ENCODE measurements around the gene SEC14L5.
"Not testable (repeated sequence)": the region's sequence is repeated elsewhere in the genome, so short reads cannot be mapped to it uniquely, and the experiment has no call there.

The SEC14L5 gene

DNA sequence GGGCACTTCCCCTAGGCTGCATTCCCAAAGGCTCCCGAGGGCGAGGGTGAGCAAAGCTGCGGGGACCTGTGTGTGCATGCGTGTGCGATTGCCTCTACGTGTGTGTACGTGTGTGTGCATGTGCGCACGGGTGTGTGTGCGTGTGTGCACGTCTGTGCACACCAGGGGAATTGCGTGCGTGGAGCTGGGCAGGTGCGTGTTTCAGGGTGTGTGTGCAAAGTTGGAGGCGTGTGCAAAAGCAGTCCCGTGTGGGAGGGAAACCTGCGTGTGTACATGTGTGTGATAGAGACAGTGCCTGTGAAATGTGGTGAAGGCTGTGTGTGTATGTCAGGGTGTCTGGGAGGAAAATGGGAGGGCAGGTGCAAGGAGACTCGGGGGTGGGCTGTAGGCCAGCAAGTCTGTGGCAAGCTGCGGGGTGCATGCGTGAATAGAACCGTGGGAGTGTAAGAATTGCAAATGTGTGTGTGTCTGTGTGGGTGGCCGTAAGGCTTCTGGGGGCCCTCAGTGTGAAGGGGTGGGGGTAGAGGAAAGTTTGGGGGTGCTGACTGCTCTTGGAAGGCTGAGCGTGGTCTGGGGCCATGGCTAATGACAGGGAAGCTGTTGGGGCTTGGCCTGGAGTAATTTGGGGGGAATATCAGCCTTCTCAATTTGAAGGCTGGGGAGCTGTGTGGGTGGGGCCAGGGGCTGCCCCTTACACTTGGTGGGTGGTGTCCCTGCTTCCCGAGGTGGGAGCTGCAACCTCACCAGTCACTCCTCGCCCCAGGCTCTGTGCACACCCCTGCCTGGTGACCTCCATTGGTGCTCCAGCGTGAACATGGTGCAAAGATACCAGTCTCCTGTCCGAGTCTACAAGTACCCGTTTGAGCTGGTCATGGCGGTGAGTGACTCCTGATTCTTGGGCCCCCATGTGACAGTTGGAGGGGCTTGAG is 644 bp downstream of the SEC14L5 start:
- no peak for DNase-seq

DNA sequence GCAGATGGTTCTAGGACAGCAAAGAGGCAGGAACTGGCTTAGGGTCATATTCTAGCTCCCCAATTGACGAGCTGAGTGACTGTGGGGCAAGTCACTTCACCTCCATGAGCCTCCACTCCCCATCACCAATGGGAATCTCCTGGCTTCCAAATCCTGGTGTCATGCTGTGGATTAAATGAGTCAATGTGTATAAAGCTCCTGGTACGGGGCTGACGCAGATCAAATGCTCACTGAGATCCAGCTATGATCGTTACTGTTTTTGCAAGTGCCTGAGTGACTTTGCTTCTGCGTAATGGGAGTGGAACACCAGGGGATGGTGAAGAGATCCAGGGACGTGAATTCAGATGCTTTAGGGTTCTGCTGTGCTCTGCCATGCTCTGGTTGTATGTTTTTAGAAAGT is 2.4 kb downstream of the SEC14L5 start:
- no peak for DNase-seq

DNA sequence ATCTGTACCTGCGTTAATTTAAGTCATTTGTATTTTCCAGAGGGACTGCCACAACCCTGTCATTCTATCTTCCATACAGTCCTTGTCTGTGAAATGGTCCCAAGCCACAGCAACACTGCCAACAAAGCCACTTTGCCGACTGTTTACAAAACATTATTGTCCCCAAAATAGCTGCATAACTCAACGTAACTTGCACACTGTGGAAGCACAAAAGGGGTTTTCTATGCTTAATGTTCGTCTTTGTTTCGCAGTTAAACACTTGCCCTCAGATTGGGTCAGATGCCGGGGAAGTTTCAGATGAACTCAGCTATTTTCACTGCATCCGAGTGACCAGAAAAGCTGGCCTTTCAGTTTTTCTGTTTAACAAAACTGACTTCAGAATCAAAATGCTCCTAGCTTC is 4.6 kb downstream of the SEC14L5 start:
- DNase-seq = no peak

DNA sequence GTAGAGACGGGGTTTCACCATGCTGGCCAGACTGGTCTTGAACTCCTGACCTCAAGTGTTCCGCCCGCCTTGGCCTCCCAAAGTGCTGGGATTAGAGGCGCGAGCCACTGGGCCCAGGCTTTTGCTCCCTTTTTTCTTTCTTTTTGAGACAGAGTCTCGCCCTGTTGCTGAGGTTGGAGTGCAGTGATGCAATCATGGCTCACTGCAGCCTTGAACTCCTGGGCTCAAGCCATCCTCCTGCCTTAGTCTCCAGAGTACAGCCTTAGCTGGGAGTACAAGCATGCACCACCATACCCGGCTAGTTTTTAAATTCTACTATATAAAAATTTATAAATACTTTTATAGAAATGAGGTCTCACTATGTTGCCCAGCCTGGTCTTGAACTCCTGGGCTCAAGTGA is 5.4 kb downstream of the SEC14L5 start:
- not testable (repeated sequence) for DNase-seq

DNA sequence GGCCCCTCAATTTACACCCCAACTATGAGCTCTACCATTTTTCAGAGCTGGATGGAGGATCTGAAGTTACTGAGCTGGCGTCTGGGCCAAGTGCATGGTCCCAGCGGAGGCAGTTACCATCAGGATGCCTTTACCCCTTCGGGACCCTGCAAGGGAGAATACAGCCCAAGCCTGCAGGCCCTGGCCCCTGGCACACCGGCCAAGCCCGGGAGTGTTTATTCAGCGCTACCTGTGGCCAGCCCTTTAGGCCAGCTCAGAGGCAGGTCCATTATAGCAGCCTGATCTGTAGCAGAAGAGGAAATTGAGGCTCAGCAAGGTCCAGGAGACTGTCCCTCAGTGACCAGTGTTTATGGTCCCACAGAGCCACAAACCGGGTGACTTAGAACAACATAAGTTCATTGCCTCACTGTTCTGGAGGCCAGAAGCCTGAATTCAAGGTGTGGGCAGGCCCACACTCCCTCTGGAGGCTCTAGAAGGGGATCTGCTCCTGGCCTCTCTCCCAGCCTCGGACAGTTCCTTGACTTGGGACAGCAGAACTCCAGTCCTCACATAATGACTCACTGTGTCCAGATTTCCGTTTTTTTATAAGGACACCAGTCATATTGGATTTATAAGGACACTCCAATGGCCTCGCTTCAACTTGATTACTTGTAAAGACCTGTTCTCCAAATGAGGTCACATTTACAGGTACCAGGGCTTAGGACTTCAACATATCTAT is 8.8 kb downstream of the SEC14L5 start:
- DNase-seq = no peak

DNA sequence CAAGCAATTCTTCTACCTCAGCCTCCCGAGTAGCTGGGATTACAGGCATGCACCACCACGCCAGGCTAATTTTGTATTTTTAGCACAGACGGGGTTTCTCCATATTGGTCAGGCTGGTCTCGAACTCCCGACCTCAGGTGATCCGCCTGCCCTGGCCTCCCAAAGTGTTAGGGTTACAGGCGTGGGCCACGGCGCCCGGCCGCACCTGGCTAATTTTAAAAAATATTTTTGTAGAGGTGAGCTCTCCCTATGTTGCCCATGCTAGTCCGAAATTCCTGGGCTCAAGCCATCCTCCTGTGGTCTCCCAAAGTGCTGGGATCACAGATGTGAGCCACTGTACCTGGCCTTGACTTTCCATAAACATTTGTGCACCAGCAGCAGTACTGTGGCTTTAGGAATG is 10.1 kb downstream of the SEC14L5 start:
- not testable (repeated sequence) for DNase-seq

DNA sequence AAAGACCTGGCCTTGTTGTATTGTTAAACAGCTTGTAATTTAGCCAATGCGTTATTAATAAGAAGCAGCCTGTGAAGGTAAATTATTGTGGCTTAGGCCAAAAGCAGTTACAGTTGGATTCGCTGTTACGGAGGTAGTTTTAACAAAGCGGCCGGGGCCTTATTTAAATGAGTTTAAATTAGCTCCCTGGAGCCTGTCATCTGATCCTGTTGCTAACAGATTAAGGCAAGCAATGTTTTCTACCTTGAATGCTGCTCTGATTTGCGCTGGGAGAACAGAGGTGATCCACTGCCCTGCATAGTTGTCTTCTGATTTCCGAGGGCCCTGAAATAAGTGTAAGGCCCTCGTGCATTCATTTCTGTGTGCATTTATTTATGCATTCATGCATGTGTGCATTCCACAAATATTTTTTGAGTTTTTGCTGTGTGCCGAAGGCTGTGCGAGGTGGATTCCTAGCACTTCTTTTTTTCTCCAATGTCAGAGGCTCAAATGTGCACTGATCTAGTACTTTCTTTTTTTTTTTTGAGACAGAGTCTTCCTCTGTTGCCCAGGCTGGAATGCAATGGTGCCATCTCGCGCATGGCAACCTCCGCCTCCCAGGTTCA is 10.9 kb downstream of the SEC14L5 start:
- no peak for DNase-seq

DNA sequence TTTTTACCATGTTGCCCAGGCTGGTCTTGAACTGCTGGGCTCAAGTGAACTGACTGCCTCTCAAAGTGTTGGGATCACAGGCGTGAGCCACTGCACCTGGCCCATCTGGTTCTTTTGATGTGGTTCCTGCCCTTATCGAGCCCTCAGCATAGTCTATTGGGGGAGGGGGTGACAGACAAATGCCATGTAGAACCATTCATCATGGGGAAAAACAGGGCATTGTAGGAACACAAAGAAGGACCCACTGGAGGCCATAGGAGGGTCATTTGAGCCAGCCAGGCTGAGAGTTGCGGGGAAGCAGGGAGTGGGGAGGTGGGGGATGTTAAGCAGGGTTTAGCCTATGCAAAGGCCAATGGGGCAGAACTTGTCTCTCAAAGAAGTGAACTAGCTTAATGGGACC is 11.9 kb downstream of the SEC14L5 start:
- no peak for DNase-seq

DNA sequence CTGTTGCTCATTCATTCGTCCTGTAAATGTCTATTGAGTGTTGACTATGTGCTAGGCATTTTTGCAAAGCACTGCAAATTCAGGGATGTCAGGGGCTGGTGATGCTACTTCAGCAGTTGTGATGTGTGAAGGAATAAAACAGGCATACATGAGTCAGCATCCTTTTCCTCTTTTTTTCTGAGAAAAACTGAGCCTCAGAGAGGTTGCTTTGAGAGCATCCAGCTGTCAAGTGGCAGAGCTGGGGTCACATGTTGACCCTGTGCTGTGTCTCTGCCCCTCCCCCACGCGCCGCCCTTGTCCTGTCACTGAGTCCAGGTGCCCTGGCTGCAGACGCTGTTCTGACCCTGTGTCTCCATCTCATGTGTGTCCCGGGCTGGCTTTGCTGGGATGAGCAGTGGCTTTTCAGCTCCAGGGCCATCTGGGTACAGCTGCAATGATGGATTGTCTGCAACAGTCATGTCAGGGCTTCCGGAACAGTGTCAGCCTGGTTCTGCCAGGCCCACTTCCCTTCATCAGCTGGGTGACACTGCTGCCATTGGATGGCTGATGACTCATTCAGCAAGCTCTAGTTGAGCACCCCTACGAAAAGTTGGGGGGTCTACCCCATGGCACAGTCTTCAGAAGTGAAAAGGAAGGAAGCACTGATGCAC is 14.9 kb downstream of the SEC14L5 start:
- no peak for DNase-seq

DNA sequence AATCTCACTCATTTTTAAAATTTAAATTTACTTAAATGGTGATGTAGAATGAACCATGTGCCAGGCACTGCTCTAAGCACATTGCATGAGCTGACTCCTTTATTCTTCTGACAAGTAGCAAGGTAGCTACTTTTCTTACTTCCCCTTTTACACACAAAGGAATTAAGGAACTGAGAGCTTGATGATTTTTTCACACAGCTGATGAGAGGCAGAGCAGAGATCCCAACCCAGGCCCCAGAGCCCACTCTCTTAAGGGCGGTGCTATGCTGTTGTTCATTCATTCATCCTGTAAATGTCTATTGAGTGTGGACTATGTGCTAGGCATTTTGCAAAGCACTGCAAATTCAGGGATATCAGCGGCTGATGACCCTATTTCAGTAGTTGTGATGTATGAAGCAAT is 17.9 kb downstream of the SEC14L5 start:
- no peak for DNase-seq

DNA sequence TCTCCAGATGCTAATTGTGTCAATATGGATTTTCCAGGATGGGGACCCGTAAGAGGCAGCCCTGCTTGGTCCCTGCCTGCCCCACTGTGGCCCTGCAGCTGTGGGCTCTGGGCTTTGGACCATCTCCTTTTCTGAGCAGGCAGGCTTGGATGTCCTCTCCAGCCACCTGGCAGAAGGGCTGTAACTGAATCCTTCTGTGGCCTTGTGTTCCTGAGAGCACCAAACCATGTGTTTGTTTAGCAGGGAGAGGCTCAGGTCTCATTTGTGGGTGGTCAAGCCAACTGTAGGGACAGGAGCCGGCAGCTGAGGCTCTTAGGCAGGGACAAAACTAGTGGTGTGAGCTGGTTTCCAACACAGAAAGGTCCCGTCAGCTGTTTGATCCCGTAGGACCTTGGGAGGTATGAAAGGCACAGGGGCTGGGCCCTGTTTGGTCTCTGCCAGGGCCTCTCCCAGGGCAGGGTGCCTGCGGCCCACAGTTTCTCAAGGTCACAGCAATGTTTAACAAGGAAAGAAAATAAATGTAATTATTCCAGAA is 18.5 kb downstream of the SEC14L5 start:
- no peak for DNase-seq

DNA sequence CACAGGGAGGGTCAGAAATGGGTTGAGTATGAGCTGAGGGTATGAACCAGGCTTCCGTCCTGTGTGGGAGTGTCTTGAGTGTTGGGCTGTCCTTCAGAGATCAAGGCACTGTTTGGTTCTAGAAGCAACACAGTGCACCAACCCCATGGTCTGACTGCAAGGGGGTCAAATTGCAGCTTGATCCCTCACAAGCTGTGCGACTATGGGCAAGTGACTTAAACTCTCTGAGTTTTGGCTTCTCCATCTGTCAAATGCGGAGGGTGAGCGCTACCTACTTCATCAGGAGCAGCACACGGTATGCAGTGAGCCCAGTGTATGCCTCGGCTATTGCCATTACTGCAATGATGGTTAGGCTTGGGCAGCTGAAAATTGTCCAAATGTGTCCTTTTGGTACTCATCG is 21.0 kb downstream of the SEC14L5 start:
- DNase-seq = no peak

DNA sequence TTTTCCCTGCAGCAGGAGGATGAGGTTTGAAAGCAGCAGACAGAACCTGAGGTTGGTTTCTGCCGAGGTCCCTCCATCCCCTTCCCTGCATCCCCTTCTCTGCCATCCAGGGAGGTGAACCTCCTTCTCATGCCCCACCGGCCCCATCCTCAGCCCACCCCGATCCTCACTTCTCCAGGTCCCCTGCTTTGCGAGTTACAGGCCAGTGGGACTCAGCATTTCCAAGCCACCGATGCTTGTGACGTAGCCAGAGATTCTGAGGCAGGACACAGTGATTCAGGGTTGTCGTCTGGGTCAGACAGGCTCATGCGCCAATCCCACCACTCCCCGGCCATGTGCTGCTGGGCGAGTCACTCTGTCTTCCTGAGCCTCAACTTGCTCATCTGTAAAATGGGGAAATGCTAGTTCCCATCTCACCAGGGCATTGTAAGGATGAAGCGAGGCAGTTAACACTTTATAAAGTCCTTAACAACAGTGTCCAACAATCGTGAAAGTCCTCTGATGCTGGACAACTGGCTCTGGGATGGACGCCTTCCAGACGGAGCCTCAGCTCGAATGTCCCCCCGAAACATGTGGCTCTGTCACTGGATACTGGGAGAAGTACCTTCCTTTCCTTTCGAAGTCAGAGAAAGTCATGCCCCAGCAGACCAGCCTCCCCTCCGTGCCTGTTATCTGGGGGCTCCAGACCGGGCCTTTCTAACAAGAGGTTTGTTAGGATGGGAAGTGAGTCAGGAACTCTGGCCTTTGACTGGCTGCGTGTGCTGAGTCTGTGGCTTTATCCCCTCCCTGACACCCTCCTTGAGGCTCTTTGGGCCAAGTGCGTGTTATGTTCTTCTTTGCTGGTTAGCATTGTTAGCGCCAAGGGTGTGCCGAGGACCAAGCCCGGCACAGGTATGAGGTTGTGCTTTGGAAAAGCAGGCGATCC is 21.9 kb downstream of the SEC14L5 start:
- no peak for DNase-seq

DNA sequence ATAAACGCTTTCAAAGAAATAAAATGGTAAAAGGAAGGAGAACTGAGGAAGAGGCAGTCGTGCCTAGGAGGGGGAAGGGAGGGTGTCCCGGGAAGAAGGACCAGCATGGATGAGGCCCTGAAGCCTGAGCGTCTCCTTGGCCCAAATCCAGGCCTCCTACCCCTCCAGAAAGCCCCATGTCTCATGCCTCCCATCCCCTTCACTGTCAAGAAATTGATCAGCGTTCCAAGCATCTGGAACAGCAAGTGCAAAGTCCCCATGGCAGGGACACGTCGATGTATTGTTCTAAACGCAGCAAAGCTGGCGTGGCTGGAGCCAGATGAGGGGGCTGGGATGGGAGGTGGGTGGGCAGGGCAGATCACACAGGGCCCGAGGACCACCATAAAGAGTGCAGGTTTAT is 22.6 kb downstream of the SEC14L5 start:
- DNase-seq = no peak

DNA sequence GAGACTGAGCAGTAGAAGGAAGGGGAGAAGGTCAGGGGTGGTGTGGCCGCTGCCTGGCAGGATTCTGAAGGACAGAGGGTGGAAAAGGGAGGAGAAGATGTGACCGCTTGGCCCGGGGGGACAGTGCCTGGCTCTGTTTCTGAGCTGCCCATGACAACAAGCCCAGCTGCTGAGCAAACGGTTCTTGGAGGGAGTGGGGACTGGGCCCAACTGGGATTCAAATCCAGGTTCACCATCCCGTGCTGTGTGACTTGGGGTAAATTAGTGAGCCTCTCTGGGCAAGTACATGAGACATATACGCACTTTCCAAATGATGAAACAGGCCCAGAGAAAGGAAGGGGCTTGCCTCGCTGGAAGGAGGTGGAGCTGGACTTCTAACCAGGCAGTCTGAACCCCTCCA is 23.3 kb downstream of the SEC14L5 start:
- no peak for DNase-seq

DNA sequence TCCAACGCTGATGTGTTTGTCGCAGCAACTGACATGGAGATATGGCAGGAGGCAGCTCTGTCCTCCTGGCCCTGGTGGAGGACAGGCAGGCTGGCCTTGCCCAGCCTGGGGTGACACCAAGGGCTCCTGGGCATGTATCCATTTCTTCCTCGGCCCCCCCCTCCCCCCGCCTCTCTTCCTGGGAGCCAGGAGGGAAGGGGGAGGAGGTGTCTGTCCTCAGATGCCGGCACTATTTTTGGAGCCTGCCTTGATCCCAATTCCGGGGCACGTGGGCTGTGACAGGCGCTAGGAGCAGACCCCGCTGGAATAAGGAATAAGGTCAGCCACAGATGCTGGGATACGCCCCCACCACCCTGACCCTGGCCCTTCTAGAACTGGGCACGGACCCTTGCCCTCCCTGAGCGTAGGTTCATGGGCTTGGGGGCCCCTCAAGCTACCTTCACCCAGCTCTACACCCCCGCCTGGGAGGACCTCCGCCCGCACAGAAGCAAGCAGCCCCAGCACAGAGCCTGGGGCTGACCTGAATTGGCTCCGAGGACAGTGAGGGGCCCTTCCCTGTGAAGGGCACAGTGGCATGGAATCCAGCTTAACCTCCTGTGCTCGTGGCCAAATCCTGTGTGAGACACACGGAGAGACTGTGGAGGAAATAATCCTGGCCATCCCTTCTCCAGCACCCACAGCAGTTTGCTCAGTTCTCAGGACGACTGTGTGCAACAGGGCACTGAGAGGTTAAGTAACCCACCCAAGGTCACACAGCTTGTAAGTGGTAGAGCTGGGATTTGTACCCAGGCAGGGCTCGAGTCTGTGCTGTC is 24.1 kb downstream of the SEC14L5 start:
- DNase-seq = no peak

DNA sequence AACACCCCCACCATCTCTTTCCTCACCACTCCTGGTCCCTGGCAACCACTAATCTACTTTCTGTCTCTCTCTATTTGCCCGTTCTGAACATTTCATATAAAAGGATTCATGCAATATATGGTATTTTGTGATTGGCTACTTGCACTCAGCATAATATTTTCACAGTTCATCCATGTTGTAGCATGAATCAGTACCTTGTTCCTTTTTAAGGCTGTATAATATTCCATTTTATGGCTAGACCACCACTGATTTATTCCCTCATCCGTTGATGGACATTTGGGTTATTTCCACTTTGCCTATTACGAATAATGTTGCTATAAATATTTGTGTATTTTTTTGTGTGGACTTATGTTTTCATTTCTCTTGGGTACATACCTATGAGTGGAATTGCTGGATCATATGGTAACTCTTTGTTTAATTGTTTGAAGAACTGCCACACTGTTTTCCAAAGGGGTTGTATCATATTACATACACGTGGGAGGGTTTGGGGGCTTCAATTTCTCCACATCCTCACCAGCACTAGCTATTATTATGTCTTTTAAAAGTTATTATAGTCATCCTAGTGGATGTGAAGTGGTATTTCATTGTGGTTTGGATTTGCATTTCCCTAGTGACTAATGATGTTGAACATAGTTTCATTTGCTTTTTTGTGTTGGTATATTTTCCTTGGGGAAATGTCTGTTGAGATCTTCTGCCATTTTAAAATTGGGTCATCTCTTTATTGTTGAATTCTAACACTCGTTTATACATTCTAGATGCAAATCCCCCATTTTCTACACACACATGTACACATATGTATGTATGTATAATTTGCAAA is 26.3 kb downstream of the SEC14L5 start:
- DNase-seq = no peak

DNA sequence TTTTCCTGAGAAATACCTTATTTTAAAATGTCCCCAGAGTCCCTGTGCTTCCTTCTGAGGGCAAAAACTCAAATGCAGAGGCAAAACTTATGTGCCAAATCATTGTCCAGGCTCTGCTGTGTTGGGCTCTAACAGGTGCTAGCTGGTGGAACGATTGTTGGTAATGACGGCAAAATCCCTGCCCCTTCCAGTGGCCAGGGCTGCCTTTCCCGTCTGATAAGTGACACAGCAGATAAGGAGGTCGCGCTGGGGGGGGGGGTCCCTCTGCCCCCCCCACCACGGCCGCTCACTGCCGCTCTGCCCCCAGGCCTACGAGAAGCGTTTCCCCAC is 29.1 kb downstream of the SEC14L5 start:
- no peak for DNase-seq

DNA sequence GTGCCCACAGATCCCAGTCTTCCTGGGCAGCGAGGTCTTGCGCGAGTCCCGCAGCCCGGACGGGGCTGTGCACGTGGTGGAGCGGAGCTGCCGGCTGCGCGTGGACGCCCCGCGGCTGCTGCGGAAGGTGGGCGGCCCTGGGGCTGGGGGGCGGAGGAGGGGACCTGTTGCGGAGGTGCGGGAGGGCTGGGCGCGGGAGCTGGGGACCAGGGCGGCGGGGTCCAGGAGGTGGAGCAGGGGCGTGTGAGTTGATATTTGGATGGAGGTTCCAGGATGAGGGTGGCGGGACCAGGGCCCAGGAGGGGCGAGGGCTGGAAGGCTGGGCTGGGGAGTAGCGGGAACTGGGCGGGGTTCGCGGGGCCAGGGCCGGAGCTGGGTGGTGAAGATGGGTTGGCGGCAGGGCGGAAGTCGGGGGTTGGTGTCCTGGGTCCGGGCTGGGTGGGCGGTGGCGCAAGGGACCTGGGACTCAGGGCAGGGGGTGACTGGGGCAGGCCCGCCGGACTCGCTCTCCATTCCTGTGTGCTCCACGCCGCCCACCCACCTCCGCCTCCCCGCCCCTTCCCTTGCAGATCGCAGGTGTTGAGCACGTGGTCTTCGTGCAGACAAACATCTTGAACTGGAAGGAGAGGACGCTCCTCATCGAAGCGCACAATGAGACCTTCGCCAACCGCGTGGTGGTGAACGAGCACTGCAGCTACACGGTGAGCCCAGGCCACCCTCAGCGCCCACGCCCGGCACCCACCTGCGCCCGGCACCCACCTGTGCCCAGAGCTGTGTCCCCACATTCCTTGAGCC is 29.6 kb downstream of the SEC14L5 start:
- DNase-seq = no peak
